GM12878 (cell line): ENCODE measurements around the gene SLC39A5. TPM values are rescaled to one million over a fixed set of nuclear protein-coding genes. Genes with fewer than 3 reads are reported as not detected.

Source experiments
- ATAC-seq: fragments of 200-7000 bp; cut with Tn5 transposase; 3 replicates; pipeline ENCODE4 v1.9.1; 2020; ENCODE audit warnings: mild to moderate bottlenecking, moderate library complexity
- BruUV-seq: library from RNA; stranded (reverse); fragments of 400-500 nt; replicated peaks from 2 replicates; lab custom pipeline; 2021; lab: Mats Ljungman, UMichigan
- CTCF ChIA-PET: fragments of 300-600 bp; sonication (Branson Sonifier 250); formaldehyde crosslinking; extraction: SDS; loops from one replicate; lab custom pipeline; 2021; ENCODE audit warnings: inconsistent platforms; lab: Yijun Ruan, JAX
- POLR2A ChIA-PET: fragments of 350-600 bp; formaldehyde crosslinking; extraction: SDS; loops from one replicate; lab custom pipeline; 2021; ENCODE audit warnings: inconsistent platforms; lab: Charles Lee
- RAD21 ChIA-PET: fragments of 300-600 bp; sonication (Branson Sonifier 250); formaldehyde crosslinking; loops from one replicate; lab custom pipeline; 2023; ENCODE audit warnings: antibody characterized with exemption; ENCODE audit not compliant: unreplicated experiment; lab: Charles Lee
- SMC1A ChIA-PET: fragments of 300-600 bp; sonication (Branson Sonifier 250); formaldehyde crosslinking; loops from one replicate; lab custom pipeline; 2023; ENCODE audit not compliant: unreplicated experiment, uncharacterized antibody; lab: Charles Lee
- DNase-seq: peaks from one replicate; pipeline ENCODE4 v3.0.0-alpha.2; 2011; ENCODE audit warnings: low read depth, low spot score
- FAIRE-seq: peaks from 3 replicates; lab custom pipeline; 2011; peaks lifted over from hg19 to GRCh38; lab: Jason Lieb, UNC
- H2AFZ ChIP-seq: 2 replicates; pipeline ENCODE4 v1.6.0; 2011; ENCODE audit warnings: low read depth, low read length, control low read depth; ENCODE audit not compliant: control insufficient read depth
- H3K27ac ChIP-seq: 2 replicates; pipeline ENCODE4 v1.5.1; 2011; ENCODE audit warnings: control low read depth; ENCODE audit not compliant: control insufficient read depth, insufficient read depth
- H3K27me3 ChIP-seq, 2 experiments: replicated peaks in 1 of 2; 2 replicates each; pipeline versions ENCODE4 v1.6.0 to v1.6.1; 2011; ENCODE audit warnings: low read length in 1 of 2; ENCODE audit not compliant: control insufficient read depth in 2 of 2, insufficient read depth in 2 of 2
- H3K36me3 ChIP-seq, 2 experiments: 2 replicates each; pipeline ENCODE4 v1.5.1; 2011; ENCODE audit warnings: low read length in 1 of 2; ENCODE audit not compliant: control insufficient read depth in 2 of 2, insufficient read depth in 2 of 2
- H3K4me1 ChIP-seq: 2 replicates; pipeline ENCODE4 v1.6.1; 2011; ENCODE audit warnings: mild to moderate bottlenecking, low read length, moderate library complexity, mixed read lengths; ENCODE audit not compliant: control insufficient read depth, insufficient read depth
- H3K4me2 ChIP-seq: 2 replicates; pipeline ENCODE4 v1.6.0; 2011; ENCODE audit warnings: control low read depth; ENCODE audit not compliant: control insufficient read depth, insufficient read depth
- H3K4me3 ChIP-seq: fragments of 200-600 bp; sonication (generic); 2 replicates; pipeline ENCODE4 v1.5.1; 2016
- H3K79me2 ChIP-seq: 2 replicates; pipeline ENCODE4 v1.6.0; 2011; ENCODE audit warnings: low read length; ENCODE audit not compliant: control insufficient read depth, insufficient read depth
- H3K9ac ChIP-seq: 2 replicates; pipeline ENCODE4 v1.8.0; 2011; ENCODE audit warnings: low read length, control low read depth, mixed read lengths; ENCODE audit not compliant: control insufficient read depth, insufficient read depth
- H3K9me3 ChIP-seq: replicated peaks from 3 replicates; pipeline ENCODE4 v1.5.1; 2011; ENCODE audit warnings: mild to moderate bottlenecking, low read length; ENCODE audit not compliant: control insufficient read depth, insufficient read depth
- H4K20me1 ChIP-seq: 2 replicates; pipeline ENCODE4 v1.6.0; 2011; ENCODE audit not compliant: control insufficient read depth, insufficient read depth
- NFYB ChIP-seq: IDR thresholded peaks from 2 replicates; pipeline ENCODE4 v1.6.1; 2011; ENCODE audit warnings: low read depth, mild to moderate bottlenecking, low read length, improper control_type of control experiment, moderate library complexity; ENCODE audit not compliant: insufficient read depth
- WGBS: methylation state at CpG from one replicate; pipeline ENCODE4 v1.1.6; 2016; ENCODE audit warnings: low lambda C conversion rate; ENCODE audit not compliant: insufficient replicate concordance, insufficient coverage; ENCODE audit errors: missing lambda C conversion rate; 5-methylcytosine and 5-hydroxymethylcytosine counted together
- in situ Hi-C: fragments of 300-500 bp; cut with MboI; formaldehyde crosslinking; loops from 9 replicates; pipeline ENCODE4 v1.14.3; 2018; ENCODE audit warnings: mixed read lengths
- intact Hi-C: fragments of 100-400 bp; cut with micrococcal nuclease; formaldehyde crosslinking; loops from one replicate; pipeline ENCODE4 v1.14.2; 2022; ENCODE audit not compliant: unreplicated experiment
- polyA plus RNA-seq, 11 experiments: library from polyadenylated mRNA; depleted of rRNA in 4 of 11; unstranded in 6 of 11; stranded (reverse) in 5 of 11; fragments of >200 nt; fragmentation: Nextera tagmentation in 4 of 11; fragmentation: Illumina TruSeq in 1 of 11; extraction: Ambion mirVana in 4 of 11; extraction: Trizol in 1 of 11; gene quantifications; 1 replicate in 1 of 11; 2 replicates in 10 of 11; pipeline versions ENCODE4 v1.2.1 to v1.2.3, GENCODE V29; 2011 to 2016; ENCODE audit warnings: inconsistent platforms in 2 of 11, missing spikeins in 2 of 11, low read depth in 1 of 11
- total RNA-seq, 4 experiments: library from RNA; depleted of rRNA in 3 of 4; stranded (reverse); fragments of >200 nt in 3 of 4; fragmentation: Illumina TruSeq in 1 of 4; extraction: Trizol in 1 of 4; gene quantifications; 2 replicates each; pipeline versions ENCODE4 v1.2.1 to v1.2.3, GENCODE V29; 2013 to 2021

Gene SLC39A5
- total and polyA plus RNA-seq, 10 of the 15 experiments (the other 5 are each of a cell fraction or from before 2014, with no cell fraction given), result 0.15 to 0.56 (median 0.15) TPM; not detected in 7

GRCh38 chr12:56286044-56286830 is 56.4 kb downstream of the SLC39A5 start:
- CTCF ChIA-PET, result interaction anchor here (0.7 to 2.3 kb wide), 8 partner anchors 11 to 178 kb away, joined by 3 to 10 read pairs (median 4); partner anchors contain the start of genes RNF41 and STAT2
- Histone ChIP-seq H3K9ac (no peak overlapping the region), H3K4me3 (no peak overlapping the region), H3K4me1 (no peaks in the 10 kb centered on the region), H3K9me3 (no peaks in the 10 kb centered on the region), H3K36me3 (peaks cover 7 to 24% of the 10 kb centered on the region in 2 experiments), H3K27ac (no peak overlapping the region), H3K79me2 (peaks cover 6% of the 10 kb centered on the region), H2AFZ (no peak overlapping the region), H3K4me2 (no peak overlapping the region), H3K27me3 (no peaks in the 10 kb centered on the region), H4K20me1 (no peaks in the 10 kb centered on the region)
- DNase-seq (no peak), FAIRE-seq (no peak), ATAC-seq (no peak)
- in situ Hi-C loops (no loop called here), intact Hi-C loops (no loop called here)
- POLR2A ChIA-PET, result interaction anchor here (0.6 to 1.4 kb wide), 4 partner anchors 14 to 74 kb away, joined by 3 to 4 read pairs (median 3); partner anchors contain the start of genes CS and STAT2
- SMC1A ChIA-PET, result interaction anchor here (1.0 to 3.1 kb wide), 5 partner anchors 11 to 178 kb away, joined by 3 to 12 read pairs (median 4); no protein-coding TSS in a partner anchor
- RAD21 ChIA-PET, result interaction anchor here (1.1 to 1.7 kb wide), 3 partner anchors 163 to 178 kb away, joined by 3 to 7 read pairs (median 3); partner anchors contain the start of gene TIMELESS
- BruUV-seq, result TSS peak; percentile 38
- 100% methylated on average over 4 of the region's 4 CpGs for whole genome bisulfite sequencing
- TF ChIP-seq NFYB, result no peak

Other genes starting within 250 kb of the SLC39A5 start
Only the 7 nearest of the 24 such genes appear.
- gene MYL6, start 71.7 kb upstream of the SLC39A5 start, total RNA-seq (2014; rRNA removed), result 1,128 and 1,250 TPM in 2 replicates
- gene MYL6, start 71.7 kb upstream of the SLC39A5 start, total RNA-seq (2014; rRNA removed; fragmentation: Illumina TruSeq; extraction: Trizol), result 1,571 and 1,613 TPM in 2 replicates
- gene MYL6, start 71.7 kb upstream of the SLC39A5 start, total RNA-seq (2021), result 1,000 and 1,003 TPM in 2 replicates
- 2,085 and 2,088 TPM in 2 replicates for gene MYL6, start 71.7 kb upstream of the SLC39A5 start, polyA plus RNA-seq (2011; rRNA removed)
- gene MYL6, start 71.7 kb upstream of the SLC39A5 start, polyA plus RNA-seq (2014; fragmentation: Illumina TruSeq; extraction: Trizol), result 1,228 and 1,402 TPM in 2 replicates
- 1,000 to 10,000 TPM; 3,206 to 4,116 TPM for gene MYL6, start 71.7 kb upstream of the SLC39A5 start, polyA plus RNA-seq (2014; fragmentation: Nextera tagmentation; extraction: Ambion mirVana)
- 1,169 and 1,187 TPM in 2 replicates for gene MYL6, start 71.7 kb upstream of the SLC39A5 start, polyA plus RNA-seq (2014; rRNA removed)
- 1,000 to 10,000 TPM; 2,172 to 2,412 TPM for gene MYL6, start 71.7 kb upstream of the SLC39A5 start, polyA plus RNA-seq (2016; fragmentation: Nextera tagmentation; extraction: Ambion mirVana)
- 24.9 and 25.2 TPM in 2 replicates for gene SMARCC2, start 40.6 kb upstream of the SLC39A5 start, total RNA-seq (2014; rRNA removed)
- gene SMARCC2, start 40.6 kb upstream of the SLC39A5 start, total RNA-seq (2014; rRNA removed; fragmentation: Illumina TruSeq; extraction: Trizol), result 26.6 and 31.8 TPM in 2 replicates
- 67.1 and 68.6 TPM in 2 replicates for gene SMARCC2, start 40.6 kb upstream of the SLC39A5 start, total RNA-seq (2021)
- 50.2 and 52.9 TPM in 2 replicates for gene SMARCC2, start 40.6 kb upstream of the SLC39A5 start, polyA plus RNA-seq (2011; rRNA removed)
- 59.6 and 61.1 TPM in 2 replicates for gene SMARCC2, start 40.6 kb upstream of the SLC39A5 start, polyA plus RNA-seq (2014; fragmentation: Illumina TruSeq; extraction: Trizol)
- gene SMARCC2, start 40.6 kb upstream of the SLC39A5 start, polyA plus RNA-seq (2014; fragmentation: Nextera tagmentation; extraction: Ambion mirVana), result 10 to 100 TPM; 13.6 to 27.8 TPM
- 31.7 and 38.3 TPM in 2 replicates for gene SMARCC2, start 40.6 kb upstream of the SLC39A5 start, polyA plus RNA-seq (2014; rRNA removed)
- gene SMARCC2, start 40.6 kb upstream of the SLC39A5 start, polyA plus RNA-seq (2016; fragmentation: Nextera tagmentation; extraction: Ambion mirVana), result 10 to 100 TPM; 60.8 to 71.2 TPM
- gene RNF41, start 8.1 kb upstream of the SLC39A5 start, total RNA-seq (2014; rRNA removed), result 38.0 and 44.8 TPM in 2 replicates
- gene RNF41, start 8.1 kb upstream of the SLC39A5 start, total RNA-seq (2014; rRNA removed; fragmentation: Illumina TruSeq; extraction: Trizol), result 28.8 and 30.1 TPM in 2 replicates
- gene RNF41, start 8.1 kb upstream of the SLC39A5 start, total RNA-seq (2021), result 29.9 and 31.0 TPM in 2 replicates
- 30.9 and 47.8 TPM in 2 replicates for gene RNF41, start 8.1 kb upstream of the SLC39A5 start, polyA plus RNA-seq (2011; rRNA removed)
- 27.6 and 33.2 TPM in 2 replicates for gene RNF41, start 8.1 kb upstream of the SLC39A5 start, polyA plus RNA-seq (2014; fragmentation: Illumina TruSeq; extraction: Trizol)
- 10 to 100 TPM; 11.1 to 24.5 TPM for gene RNF41, start 8.1 kb upstream of the SLC39A5 start, polyA plus RNA-seq (2014; fragmentation: Nextera tagmentation; extraction: Ambion mirVana)
- gene RNF41, start 8.1 kb upstream of the SLC39A5 start, polyA plus RNA-seq (2014; rRNA removed), result 38.2 and 39.2 TPM in 2 replicates
- gene RNF41, start 8.1 kb upstream of the SLC39A5 start, polyA plus RNA-seq (2016; fragmentation: Nextera tagmentation; extraction: Ambion mirVana), result 10 to 100 TPM; 22.3 to 23.9 TPM
- 63.6 and 65.6 TPM in 2 replicates for gene NABP2, start 5.7 kb upstream of the SLC39A5 start, total RNA-seq (2014; rRNA removed)
- gene NABP2, start 5.7 kb upstream of the SLC39A5 start, total RNA-seq (2014; rRNA removed; fragmentation: Illumina TruSeq; extraction: Trizol), result 54.1 and 58.2 TPM in 2 replicates
- 45.8 and 51.3 TPM in 2 replicates for gene NABP2, start 5.7 kb upstream of the SLC39A5 start, total RNA-seq (2021)
- 66.2 and 82.2 TPM in 2 replicates for gene NABP2, start 5.7 kb upstream of the SLC39A5 start, polyA plus RNA-seq (2011; rRNA removed)
- 39.3 and 53.8 TPM in 2 replicates for gene NABP2, start 5.7 kb upstream of the SLC39A5 start, polyA plus RNA-seq (2014; fragmentation: Illumina TruSeq; extraction: Trizol)
- 10 to 100 TPM; 20.7 to 29.5 TPM for gene NABP2, start 5.7 kb upstream of the SLC39A5 start, polyA plus RNA-seq (2014; fragmentation: Nextera tagmentation; extraction: Ambion mirVana)
- gene NABP2, start 5.7 kb upstream of the SLC39A5 start, polyA plus RNA-seq (2014; rRNA removed), result 76.4 and 81.7 TPM in 2 replicates
- gene NABP2, start 5.7 kb upstream of the SLC39A5 start, polyA plus RNA-seq (2016; fragmentation: Nextera tagmentation; extraction: Ambion mirVana), result 10 to 100 TPM; 90.9 to 97.9 TPM
- 7.9 and 8.1 TPM in 2 replicates for gene ANKRD52, start 28.3 kb downstream of the SLC39A5 start, total RNA-seq (2014; rRNA removed)
- 6.3 and 7.5 TPM in 2 replicates for gene ANKRD52, start 28.3 kb downstream of the SLC39A5 start, total RNA-seq (2014; rRNA removed; fragmentation: Illumina TruSeq; extraction: Trizol)
- gene ANKRD52, start 28.3 kb downstream of the SLC39A5 start, total RNA-seq (2021), result 49.7 and 52.3 TPM in 2 replicates
- gene ANKRD52, start 28.3 kb downstream of the SLC39A5 start, polyA plus RNA-seq (2011; rRNA removed), result 4.7 and 11.7 TPM in 2 replicates
- gene ANKRD52, start 28.3 kb downstream of the SLC39A5 start, polyA plus RNA-seq (2014; fragmentation: Illumina TruSeq; extraction: Trizol), result 17.7 and 24.0 TPM in 2 replicates
- 1 to 10 TPM in 1 of 2 experiments, under 1 TPM in 1; 0.90 to 1.2 TPM for gene ANKRD52, start 28.3 kb downstream of the SLC39A5 start, polyA plus RNA-seq (2014; fragmentation: Nextera tagmentation; extraction: Ambion mirVana)
- 20.6 and 23.9 TPM in 2 replicates for gene ANKRD52, start 28.3 kb downstream of the SLC39A5 start, polyA plus RNA-seq (2014; rRNA removed)
- gene ANKRD52, start 28.3 kb downstream of the SLC39A5 start, polyA plus RNA-seq (2016; fragmentation: Nextera tagmentation; extraction: Ambion mirVana), result 10 to 100 TPM; 50.6 to 55.3 TPM
- gene COQ10A, start 36.9 kb downstream of the SLC39A5 start, total RNA-seq (2014; rRNA removed), result 7.6 and 7.9 TPM in 2 replicates
- gene COQ10A, start 36.9 kb downstream of the SLC39A5 start, total RNA-seq (2014; rRNA removed; fragmentation: Illumina TruSeq; extraction: Trizol), result 4.4 and 5.7 TPM in 2 replicates
- gene COQ10A, start 36.9 kb downstream of the SLC39A5 start, total RNA-seq (2021), result 6.1 and 7.8 TPM in 2 replicates
- gene COQ10A, start 36.9 kb downstream of the SLC39A5 start, polyA plus RNA-seq (2011; rRNA removed), result 19.5 and 20.9 TPM in 2 replicates
- gene COQ10A, start 36.9 kb downstream of the SLC39A5 start, polyA plus RNA-seq (2014; fragmentation: Illumina TruSeq; extraction: Trizol), result 8.8 and 9.5 TPM in 2 replicates
- gene COQ10A, start 36.9 kb downstream of the SLC39A5 start, polyA plus RNA-seq (2014; fragmentation: Nextera tagmentation; extraction: Ambion mirVana), result 1 to 10 TPM; 3.3 to 4.5 TPM
- gene COQ10A, start 36.9 kb downstream of the SLC39A5 start, polyA plus RNA-seq (2014; rRNA removed), result 10.2 and 11.7 TPM in 2 replicates
- 1 to 10 TPM; 4.4 to 6.0 TPM for gene COQ10A, start 36.9 kb downstream of the SLC39A5 start, polyA plus RNA-seq (2016; fragmentation: Nextera tagmentation; extraction: Ambion mirVana)
- 105 and 109 TPM in 2 replicates for gene CS, start 70.3 kb downstream of the SLC39A5 start, total RNA-seq (2014; rRNA removed)
- 111 and 119 TPM in 2 replicates for gene CS, start 70.3 kb downstream of the SLC39A5 start, total RNA-seq (2014; rRNA removed; fragmentation: Illumina TruSeq; extraction: Trizol)
- 276 and 302 TPM in 2 replicates for gene CS, start 70.3 kb downstream of the SLC39A5 start, total RNA-seq (2021)
- gene CS, start 70.3 kb downstream of the SLC39A5 start, polyA plus RNA-seq (2011; rRNA removed), result 71.2 and 159 TPM in 2 replicates
- gene CS, start 70.3 kb downstream of the SLC39A5 start, polyA plus RNA-seq (2014; fragmentation: Illumina TruSeq; extraction: Trizol), result 237 and 305 TPM in 2 replicates
- gene CS, start 70.3 kb downstream of the SLC39A5 start, polyA plus RNA-seq (2014; fragmentation: Nextera tagmentation; extraction: Ambion mirVana), result 100 to 1,000 TPM in 1 of 2 experiments, 10 to 100 TPM in 1; 64.9 to 104 TPM
- gene CS, start 70.3 kb downstream of the SLC39A5 start, polyA plus RNA-seq (2014; rRNA removed), result 115 and 140 TPM in 2 replicates
- gene CS, start 70.3 kb downstream of the SLC39A5 start, polyA plus RNA-seq (2016; fragmentation: Nextera tagmentation; extraction: Ambion mirVana), result 100 to 1,000 TPM; 182 to 196 TPM